GM21423 (cell line): ENCODE measurements around the gene GPX7.

ENCODE experiments used
- ATAC-seq: cut with Tn5 transposase; IDR thresholded peaks from one replicate; pipeline ENCODE4 v1.9.1; 2021; ENCODE audit warnings: mild to moderate bottlenecking, moderate library complexity; ENCODE audit not compliant: unreplicated experiment

GPX7 gene

DNA sequence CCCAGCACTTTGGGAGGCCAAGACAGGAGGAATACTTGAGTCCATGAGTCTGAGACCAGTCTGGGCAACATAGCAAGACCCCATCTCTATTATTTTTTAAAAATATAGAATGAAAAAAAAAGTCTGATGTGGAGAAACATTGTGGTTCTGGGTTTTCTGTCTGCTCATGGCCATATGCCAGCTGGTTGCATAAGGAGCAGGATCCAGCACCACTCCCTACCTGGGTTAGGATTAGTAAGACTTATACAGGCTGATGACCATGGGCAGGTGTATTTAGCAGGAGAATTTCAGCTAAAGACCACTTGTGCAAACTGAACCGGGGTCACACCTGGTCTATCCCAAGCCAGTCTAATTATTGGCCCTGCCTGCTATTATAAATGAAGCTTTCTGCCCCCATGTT, 16.7 kb upstream of the GPX7 start:
- no peak for ATAC-seq

DNA sequence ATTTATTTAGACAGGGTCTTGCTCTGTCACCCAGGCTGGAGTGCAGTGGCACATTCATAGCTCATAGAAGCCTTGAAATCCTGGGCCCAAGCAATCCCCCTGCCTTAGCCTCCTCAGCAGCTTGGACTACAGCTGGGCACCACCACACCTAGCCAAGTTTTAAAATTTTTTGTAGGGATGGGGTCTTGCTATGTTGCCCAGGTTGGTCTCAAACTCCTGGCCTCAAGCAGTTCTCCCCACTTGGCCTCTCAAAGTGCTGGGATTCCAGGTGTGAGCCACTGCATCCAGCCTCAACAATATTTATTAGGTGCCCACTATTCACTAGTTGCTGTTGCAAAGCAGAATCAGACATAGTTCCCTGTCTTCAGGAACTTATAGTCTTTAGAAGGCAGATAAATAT, 14.1 kb upstream of the GPX7 start:
- ATAC-seq, result no peak

DNA sequence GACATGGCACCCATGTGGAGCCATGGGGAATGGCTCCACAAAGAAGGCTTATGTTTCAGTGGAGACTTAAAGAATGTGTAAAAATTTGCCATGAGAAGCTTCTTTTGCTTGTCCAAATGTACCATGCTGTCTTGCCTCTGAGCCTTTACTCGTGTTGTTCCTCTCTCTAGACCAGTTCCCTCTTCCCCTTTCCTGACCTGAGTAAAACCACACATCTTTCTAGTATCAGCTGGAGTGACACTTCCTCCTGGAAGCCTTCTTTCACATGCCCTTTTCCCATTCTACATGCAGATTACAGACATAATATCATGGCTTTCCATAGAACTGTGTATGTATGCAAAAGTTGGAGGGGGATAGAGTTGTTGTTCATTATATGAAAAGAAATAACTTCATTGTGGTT, 13.6 kb upstream of the GPX7 start:
- ATAC-seq, result no peak

DNA sequence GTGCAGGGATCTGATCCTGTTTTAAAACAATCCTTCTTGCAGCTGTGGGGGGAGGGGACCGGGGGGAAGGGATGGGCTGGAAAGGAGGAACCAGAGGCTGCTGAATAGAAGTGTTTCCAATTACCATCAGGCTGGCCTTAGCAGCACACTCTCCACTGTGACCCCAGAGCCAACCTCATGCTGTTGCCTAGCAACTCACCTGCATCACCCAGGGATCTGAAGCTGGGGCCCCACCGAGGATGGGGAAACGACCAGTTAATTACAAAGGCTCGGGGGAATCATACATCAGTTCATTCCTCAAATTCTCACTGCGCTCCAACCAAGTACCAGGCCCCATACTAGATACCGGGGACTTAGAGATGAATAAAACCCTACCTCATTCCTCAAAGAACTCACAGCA, 11.9 kb upstream of the GPX7 start:
- no peak for ATAC-seq

DNA sequence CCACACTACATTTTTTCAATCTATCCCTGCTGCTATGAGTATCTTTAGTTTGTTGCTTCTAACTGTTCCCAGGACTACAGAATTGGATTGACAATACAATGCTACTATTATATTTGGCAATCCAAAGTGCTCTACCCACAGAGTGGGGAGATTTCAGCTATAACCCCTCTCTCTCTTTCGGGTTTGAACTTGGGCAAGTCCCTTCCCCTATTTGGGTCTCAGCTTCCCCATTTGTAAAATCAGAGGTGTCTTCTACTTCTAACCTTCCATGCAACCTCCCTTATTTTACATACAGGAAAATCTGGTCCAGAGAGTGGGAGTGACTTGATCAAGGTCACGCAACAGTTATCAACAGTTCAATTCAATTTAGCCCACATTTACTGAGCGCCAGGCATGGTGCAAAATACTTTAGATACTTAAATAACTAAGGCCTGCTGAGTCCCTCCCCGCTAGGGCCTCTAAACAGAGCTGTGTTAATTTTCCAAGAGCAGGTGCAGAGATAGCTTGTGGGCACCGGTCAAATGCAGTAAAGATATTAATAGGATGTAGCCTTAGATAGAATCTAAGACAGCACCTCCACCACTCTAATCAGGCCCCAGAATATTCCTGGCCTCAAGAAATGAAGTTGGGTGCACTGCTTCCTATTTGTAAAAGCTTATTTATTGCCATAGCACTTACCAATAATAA, 9.4 kb upstream of the GPX7 start:
- no peak for ATAC-seq

DNA sequence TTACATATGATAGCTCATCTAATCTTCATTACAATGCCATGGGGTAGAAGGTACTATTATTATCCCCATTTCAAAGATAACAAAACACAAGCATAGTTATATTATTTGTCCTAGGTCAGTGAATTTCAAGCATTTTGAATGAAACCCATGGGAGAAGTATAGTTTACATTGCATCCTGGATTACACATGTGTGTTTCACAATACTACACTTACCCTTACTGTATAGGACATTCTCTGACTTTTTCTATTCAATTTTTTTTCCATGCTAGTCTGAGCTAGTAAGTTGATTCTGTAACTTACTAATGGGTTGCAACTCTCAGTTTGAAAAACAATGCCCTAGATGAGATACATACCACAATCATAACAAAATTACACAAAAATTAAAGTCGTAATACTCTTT, 8.7 kb upstream of the GPX7 start:
- ATAC-seq, result no peak

DNA sequence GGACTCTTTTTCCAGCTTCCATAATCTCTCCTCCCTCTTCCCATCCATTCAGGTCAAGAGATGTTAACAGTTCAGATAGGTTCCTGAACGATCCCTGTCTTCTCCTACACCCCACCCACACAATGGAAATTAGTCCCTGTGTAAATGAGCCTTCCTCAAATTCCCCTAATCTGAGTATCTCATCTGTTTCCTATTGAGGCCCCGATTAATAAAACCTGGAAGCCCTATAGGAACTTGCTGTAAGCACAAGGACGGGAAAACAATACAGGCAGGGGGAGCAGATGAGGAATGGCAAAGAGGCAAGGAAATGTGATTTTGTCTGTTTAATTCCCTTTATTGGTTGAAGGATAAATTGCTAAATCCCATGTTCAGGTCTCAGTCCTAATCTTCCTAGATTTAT, 7.1 kb upstream of the GPX7 start:
- no peak for ATAC-seq

DNA sequence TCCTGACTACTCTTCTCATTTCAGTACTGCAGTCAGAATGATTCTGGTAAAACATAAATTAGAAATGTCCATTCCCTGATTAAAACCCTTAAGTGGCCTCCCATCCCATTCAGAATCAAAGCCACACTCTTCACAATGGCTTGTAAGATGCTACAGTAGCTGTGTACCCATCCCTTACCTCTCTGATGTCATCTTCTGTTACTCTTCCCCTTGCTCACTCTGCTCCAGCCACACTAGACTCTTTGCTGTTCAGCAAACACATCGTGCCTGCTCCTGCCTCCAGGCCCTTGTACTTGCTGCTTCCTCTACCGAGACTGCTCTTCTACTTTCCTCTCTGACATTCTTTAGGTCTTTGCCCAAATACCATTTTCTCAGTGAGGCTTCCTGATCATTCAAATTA, 4.3 kb upstream of the GPX7 start:
- no peak for ATAC-seq

DNA sequence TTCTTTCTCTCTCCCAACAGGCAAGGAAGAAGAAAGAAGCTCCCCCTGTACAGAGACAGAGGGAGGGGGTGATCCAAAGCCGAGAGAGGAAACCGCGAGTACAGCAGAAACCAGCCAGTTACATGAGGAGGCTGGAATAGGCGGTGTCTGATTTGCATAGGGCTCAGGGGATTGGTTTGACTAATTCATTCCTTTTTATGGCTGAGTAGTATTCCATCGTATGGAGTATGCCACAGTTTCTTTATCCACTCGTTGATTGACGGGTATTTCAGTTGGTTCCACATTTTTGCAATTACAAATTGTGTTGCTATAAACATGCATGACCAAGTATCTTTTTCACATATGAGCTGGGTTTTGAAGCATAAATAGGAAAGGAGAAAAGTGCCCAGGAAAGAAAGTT, 3.4 kb upstream of the GPX7 start:
- ATAC-seq, result no peak

DNA sequence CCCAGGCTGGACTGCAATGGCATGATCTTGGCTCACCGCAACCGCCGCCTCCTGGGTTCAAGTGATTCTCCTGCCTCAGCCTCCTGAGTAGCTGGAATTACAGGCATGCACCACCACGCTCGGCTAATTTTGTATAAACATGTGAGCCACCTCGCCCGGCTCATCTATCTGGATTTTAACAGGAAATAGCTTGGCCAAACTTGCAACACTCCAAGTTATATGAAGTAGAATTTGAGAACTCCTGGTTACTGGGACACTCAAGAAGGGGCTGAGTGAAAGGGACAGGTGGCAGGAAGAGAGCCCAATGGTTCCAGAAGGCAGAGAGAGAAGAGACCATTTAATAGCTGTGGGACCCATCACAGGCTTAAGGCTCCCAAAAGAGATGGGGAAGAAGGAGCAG, 2.9 kb upstream of the GPX7 start:
- no peak for ATAC-seq

DNA sequence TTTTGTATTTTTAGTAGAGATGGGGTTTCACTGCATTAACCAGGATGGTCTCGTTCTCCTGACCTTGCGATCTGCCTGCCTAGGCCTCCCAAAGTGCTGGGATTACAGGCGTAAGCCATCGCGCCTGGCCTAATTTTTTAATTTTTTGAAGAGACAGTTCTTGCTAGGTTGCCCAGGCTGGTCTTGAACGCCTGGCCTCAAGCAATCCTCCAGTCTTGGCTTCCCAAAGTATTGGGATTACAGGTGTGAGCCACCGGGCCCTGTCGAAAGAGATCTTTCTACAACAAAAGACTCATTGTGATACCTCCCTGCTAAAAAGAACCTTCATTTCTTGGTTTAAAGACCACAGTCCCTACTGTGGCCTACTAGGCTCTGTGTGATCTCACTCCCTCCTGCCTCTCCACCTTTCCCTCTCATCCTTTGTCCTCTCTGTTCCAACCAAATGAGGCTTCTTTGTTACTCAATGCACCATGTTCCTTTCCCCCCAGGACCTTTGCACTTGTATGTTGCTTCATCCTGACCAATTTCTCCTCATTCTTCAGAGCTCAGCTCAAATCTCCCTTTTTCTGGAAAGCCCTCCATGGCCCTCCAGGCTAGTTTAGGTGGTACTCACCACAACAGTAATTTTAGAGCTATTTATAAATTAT, 1.5 kb upstream of the GPX7 start:
- ATAC-seq, result no peak

DNA sequence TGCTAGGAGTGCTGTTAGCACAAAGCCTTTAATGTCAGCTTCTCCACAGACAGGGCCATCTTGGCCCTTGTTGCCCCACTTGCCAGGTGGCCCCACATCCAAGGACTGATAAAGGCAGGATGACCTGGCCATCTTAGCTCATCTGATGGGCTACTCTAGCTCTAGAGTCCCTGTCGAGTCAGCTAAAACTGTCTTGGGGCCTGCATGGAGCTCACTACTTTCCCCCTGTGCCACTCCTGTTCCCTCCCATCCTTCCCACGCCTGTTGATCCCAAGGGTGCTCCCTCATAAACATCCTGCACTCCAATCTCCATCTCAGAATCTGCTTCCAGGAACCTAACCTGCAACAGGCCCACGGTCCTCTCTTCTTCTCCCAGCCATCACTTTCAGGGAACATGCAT, 652 bp upstream of the GPX7 start:
- no peak for ATAC-seq

DNA sequence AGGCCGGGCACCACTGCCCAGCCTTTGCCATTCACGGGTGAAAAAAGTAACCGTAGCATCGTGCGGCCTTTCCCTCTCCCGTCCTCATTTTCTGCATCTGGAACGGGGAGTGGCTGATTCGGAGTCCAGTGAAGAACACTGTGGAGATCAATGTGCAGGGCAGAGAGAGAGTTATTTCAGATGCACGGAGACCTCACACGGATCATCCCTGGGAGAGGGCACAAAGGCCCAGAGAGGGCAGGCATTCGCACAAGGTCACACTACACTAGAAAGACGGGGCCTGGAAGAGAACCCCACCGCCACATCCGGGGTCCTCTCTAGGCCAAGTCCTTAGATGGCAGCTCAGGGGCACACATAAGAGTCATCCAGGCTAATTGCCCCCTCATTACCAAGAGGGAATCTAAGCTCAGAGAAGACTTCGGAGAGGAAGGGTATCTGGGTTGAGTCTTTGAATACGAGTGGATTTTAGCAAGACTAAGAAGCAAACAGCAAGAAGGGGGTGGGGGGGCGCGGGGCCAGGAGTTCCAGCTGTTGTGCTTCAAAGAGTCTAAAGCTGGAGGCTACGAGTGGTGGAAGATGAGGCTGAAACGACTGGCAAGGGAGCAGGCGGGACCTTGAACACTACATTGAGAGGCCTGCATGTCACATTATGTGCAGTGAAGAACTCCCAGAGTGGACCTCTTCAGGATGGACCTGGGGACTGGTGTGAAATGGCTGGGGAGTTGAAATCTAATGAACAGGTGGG, 857 bp downstream of the GPX7 start:
- no peak for ATAC-seq

DNA sequence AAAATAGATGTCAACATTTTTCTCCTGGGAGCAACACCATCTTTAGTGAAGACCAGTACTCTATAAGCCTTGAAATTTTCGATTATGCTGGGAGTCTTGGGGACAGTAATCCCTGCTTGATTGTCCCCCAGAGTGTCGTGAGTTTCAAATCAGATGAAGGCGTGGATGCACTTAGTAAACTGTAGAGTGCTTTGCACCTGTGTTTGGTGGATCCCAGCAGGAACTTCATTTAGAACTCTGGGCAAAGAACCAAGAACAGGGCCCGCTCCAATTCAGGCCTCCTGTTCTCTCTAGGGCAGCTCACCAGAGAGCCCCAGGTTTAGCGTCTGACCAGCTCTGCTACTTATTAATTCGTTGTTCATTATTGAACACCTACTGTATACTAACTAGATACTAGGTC, 1.5 kb downstream of the GPX7 start:
- ATAC-seq, result no peak

DNA sequence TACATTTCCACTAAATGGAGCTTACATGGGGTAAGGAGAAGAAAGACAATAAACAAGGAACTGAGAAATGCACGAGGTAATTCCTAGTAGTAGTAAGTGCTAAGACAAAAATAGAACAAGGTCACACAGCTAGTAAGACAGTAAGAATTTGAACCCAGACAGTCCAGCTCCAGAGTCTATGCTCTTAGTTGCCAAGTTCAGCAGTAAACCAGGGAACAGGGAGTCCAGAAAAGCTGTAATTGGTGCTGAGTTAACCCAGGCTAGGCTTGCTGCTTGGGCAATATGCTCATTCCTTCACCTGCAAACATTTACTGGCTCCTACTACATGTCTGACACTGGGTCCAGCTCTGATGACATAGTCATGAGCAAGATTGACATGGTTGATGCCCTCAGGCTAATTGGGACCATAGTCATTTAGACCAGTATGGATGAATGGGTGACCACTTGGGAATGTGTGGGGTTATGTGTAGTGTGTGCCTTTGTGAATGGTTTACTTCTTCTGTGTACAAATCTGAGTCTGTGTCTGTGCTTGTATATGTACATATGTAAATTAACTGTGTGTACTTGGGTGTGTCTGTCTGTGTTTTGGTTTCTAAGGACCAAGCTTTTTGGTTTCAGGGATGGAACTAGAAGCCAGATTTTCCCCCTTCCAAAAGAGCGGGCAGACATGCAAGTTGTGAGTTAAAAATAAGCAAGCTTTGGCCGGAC, 2.0 kb downstream of the GPX7 start:
- no peak for ATAC-seq

DNA sequence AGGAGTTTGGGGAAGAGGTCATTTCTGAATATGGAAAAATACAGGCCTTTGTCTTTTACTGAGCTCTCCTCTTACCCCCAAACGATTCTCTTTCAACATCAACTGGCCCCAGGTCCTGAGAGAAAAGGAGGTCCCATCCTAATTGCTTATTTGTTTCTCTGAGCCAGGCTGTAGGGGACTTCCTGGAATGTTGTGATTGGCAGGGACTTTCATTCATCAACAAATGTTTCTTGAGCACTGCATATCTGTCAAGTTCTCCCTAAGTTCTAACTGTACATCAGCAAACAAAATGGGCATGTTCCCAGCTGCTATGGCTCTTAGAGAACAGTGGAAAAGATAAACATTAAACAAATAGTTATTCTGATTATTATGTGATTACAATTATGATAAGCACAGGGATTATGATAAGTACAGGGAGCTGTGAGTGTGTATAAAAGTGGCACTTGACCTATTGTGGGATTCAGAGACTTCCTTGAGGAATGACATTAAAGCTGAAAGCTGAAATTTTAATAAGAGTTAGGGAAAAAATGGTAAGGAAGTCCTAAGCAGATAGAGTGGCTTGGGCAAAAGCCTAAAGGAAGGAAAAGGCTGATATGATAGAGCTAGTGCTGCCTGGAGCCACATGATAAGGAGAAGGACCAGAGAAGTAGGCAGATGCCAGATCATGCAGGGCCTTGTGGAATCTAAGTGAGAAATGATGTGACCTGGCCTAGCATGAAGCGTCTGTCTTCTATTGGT, 11.6 kb downstream of the GPX7 start:
- ATAC-seq, result no peak

DNA sequence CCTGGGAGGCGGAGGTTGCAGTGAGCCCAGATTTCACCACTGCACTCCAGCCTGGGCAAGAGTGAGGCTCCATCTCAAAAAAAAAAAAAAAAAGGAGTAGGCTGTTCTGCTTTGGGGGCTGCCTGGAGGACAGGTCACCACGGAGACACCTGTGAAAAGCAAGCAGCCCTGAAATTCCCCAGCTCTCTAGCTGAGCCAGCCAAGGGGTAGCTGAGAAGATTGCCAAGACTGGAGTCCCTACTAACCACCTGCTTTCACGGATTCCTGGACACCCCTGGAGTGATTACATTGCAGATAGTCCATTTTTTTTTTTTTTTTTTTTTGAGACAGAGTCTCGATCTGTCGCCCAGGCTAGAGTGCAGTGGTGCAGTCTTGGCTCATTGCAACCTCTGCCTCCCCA, 12.5 kb downstream of the GPX7 start:
- ATAC-seq, result no peak

DNA sequence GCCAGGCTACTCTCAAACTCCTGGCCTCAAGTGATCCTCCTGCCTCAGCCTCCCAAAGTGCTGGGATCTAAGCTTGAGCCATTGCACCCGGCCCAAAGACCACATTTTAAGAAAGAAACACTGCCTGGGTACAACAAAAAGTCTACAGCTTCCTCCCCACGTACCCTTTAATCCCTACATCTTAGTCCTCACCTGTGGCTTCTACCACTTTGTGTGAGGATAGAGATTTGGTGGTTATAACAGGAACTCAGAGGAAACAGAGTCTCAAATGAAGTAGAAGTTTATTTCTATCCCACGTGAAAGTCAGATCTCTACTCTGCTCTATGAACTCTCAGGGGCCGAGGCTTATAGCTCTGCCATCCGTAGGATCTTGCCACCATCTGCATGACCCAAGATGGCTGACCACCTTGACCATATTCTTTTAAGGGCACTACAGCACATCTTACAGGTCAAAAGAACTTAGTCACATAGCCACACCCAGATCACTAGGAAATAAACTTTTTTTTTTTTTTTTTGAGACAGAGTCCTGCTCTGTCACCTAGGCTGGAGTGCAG, 13.4 kb downstream of the GPX7 start:
- no peak for ATAC-seq

DNA sequence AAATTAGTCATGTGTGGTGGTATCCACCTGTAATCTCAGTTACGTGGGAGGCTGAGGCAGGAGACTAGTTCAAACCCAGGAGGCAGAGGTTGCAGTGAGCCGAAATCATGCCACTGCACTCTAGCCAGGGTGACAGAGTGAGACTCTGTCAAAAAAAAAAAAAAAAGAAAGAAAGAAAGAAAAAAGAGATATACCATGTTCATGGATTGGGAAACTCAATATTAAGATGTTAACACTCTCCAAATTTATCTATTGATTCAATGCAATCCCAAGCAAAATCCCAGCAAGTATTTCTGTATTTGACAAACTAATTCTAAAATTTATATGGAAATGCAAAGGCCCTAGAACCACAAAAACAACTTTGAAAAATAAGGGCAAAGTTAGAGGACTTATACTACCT, 19.8 kb downstream of the GPX7 start:
- no peak for ATAC-seq

DNA sequence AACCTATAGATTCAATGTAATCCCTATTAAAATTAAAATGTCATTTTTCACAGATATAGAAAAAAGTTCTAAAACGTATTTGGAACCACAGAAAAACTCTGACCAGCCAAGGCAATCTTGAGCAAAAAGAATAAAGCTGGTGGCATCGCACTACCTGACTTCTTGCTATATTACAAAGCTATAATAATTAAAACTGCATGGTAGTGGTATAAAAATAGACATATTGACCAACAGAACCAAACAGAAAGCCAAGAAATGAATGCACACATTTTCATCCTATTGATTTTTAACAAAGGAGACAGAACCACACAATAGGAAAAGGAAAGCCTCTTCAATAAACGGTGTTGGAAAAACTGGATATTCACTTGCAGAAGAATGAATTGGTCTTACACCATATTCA, 21.6 kb downstream of the GPX7 start:
- ATAC-seq, result no peak

DNA sequence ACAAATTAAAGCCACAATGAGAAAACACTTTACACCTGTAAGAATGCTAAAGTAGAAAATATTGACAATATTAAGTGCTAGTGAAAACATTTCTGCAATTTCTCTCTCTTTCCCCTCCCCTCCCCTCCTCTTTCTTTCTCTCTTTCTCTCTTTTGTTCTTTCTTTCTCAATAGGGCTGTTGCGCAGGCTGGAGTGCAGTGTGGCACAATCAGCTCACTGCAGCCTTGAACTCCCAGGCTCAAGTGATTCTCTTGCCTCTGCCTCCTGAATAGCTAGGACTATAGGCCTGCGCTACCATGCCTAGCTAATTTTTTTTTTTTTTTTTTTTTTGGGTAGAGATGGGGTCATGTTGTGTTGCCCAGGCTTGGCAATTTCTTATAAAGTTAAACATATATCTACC, 24.9 kb downstream of the GPX7 start:
- no peak for ATAC-seq
